HepG2 (cell line): Measurements from ENCODE around the gene ANTXR1. TPM values are rescaled to one million over a fixed set of nuclear protein-coding genes. Genes with fewer than 3 reads are reported as not detected.

Experiments
- BRCA1 ChIP-seq: sonication (generic); formaldehyde crosslinking; IDR thresholded peaks from 2 replicates; pipeline ENCODE4 v1.4.0; 2020; ENCODE audit warnings: missing genetic modification reagents
- E2F2 ChIP-seq: sonication (generic); formaldehyde crosslinking; IDR thresholded peaks from 2 replicates; pipeline ENCODE4 v1.4.0; 2020; ENCODE audit warnings: missing genetic modification reagents, borderline replicate concordance
- ETV5 ChIP-seq: IDR thresholded peaks from 2 replicates; pipeline ENCODE4 v1.6.1; 2018; ENCODE audit warnings: missing biosample characterization, missing genetic modification reagents, inconsistent platforms, borderline replicate concordance
- FIP1L1 ChIP-seq: fragments of 200-400 bp; formaldehyde crosslinking; IDR thresholded peaks from 2 replicates; pipeline ENCODE4 v1.6.1; 2018; ENCODE audit warnings: low read depth, mild to moderate bottlenecking, low read length, moderate library complexity, borderline replicate concordance; ENCODE audit not compliant: insufficient read depth
- GABPA ChIP-seq, 2 experiments: IDR thresholded peaks; 2 replicates each; pipeline ENCODE4 v1.6.1; 2011 to 2016; ENCODE audit warnings: low read depth in 2 of 2, low read length in 1 of 2, missing biosample characterization in 1 of 2, missing genetic modification characterization in 1 of 2
- GFI1 ChIP-seq: sonication (generic); formaldehyde crosslinking; IDR thresholded peaks from 2 replicates; pipeline ENCODE4 v1.5.0; 2020; ENCODE audit warnings: missing genetic modification reagents, mild to moderate bottlenecking, borderline replicate concordance
- GTF3A ChIP-seq: sonication (generic); formaldehyde crosslinking; conservative IDR thresholded peaks from 2 replicates; pipeline ENCODE4 v1.4.0; 2020; ENCODE audit warnings: mild to moderate bottlenecking, missing genetic modification reagents
- HOXA5 ChIP-seq: sonication (generic); formaldehyde crosslinking; IDR thresholded peaks from 2 replicates; pipeline ENCODE4 v1.4.0; 2020; ENCODE audit warnings: missing genetic modification reagents
- MYC ChIP-seq: sonication (generic); formaldehyde crosslinking; IDR thresholded peaks from 2 replicates; pipeline ENCODE4 v1.9.0; 2021; ENCODE audit warnings: missing genetic modification reagents, borderline replicate concordance
- NR2F1 ChIP-seq, 2 experiments: fragments of 450-650 bp in 1 of 2; formaldehyde crosslinking in 1 of 2; IDR thresholded peaks; 2 replicates each; pipeline versions ENCODE4 v1.5.0 to v1.6.1; 2016 to 2020; ENCODE audit warnings: mild to moderate bottlenecking in 1 of 2, missing compliant biosample characterization in 1 of 2, missing genetic modification reagents in 1 of 2, moderate library complexity in 1 of 2
- PITX1 ChIP-seq: sonication (generic); formaldehyde crosslinking; IDR thresholded peaks from 2 replicates; pipeline ENCODE4 v1.5.1; 2020; ENCODE audit warnings: mild to moderate bottlenecking, missing genetic modification reagents
- RFXANK ChIP-seq: IDR thresholded peaks from 2 replicates; pipeline ENCODE4 v1.6.1; 2016
- RXRA ChIP-seq: sonication (generic); formaldehyde crosslinking; IDR thresholded peaks from 2 replicates; pipeline ENCODE4 v1.5.1; 2020; ENCODE audit warnings: missing genetic modification reagents
- SIX4 ChIP-seq: sonication (generic); formaldehyde crosslinking; IDR thresholded peaks from 2 replicates; pipeline ENCODE4 v1.4.0; 2020; ENCODE audit warnings: missing genetic modification reagents
- TP53 ChIP-seq: sonication (generic); formaldehyde crosslinking; conservative IDR thresholded peaks from 2 replicates; pipeline ENCODE4 v1.4.0; 2020; ENCODE audit warnings: missing genetic modification reagents
- ZBTB7A ChIP-seq: sonication (generic); formaldehyde crosslinking; IDR thresholded peaks from 2 replicates; pipeline ENCODE4 v1.8.0; 2022; ENCODE audit warnings: mild to moderate bottlenecking, missing genetic modification reagents
- ZBTB7B ChIP-seq: sonication (generic); formaldehyde crosslinking; IDR thresholded peaks from 2 replicates; pipeline ENCODE4 v1.4.0; 2020; ENCODE audit warnings: missing genetic modification reagents
- ZGPAT ChIP-seq: IDR thresholded peaks from 2 replicates; pipeline ENCODE4 v1.6.1; 2016; ENCODE audit warnings: mild to moderate bottlenecking
- ZMAT3 ChIP-seq: sonication (generic); formaldehyde crosslinking; conservative IDR thresholded peaks from 2 replicates; pipeline ENCODE4 v1.7.0; 2021; ENCODE audit warnings: missing genetic modification reagents
- ZNF24 ChIP-seq: fragments of 450-650 bp; IDR thresholded peaks from 2 replicates; pipeline ENCODE4 v1.6.1; 2017; ENCODE audit warnings: antibody characterized with exemption, mild to moderate bottlenecking
- ZNF264 ChIP-seq: sonication (generic); formaldehyde crosslinking; IDR thresholded peaks from 2 replicates; pipeline ENCODE4 v1.4.0; 2020; ENCODE audit warnings: missing genetic modification reagents
- ZNF564 ChIP-seq: sonication (generic); formaldehyde crosslinking; IDR thresholded peaks from 2 replicates; pipeline ENCODE4 v1.8.1; 2023; ENCODE audit warnings: mild to moderate bottlenecking, missing genetic modification reagents
- ZSCAN30 ChIP-seq: sonication (generic); formaldehyde crosslinking; IDR thresholded peaks from 2 replicates; pipeline ENCODE4 v1.5.0; 2020; ENCODE audit warnings: mild to moderate bottlenecking, missing genetic modification reagents
- ZSCAN9 ChIP-seq: IDR thresholded peaks from 2 replicates; pipeline ENCODE4 v1.6.1; 2016; ENCODE audit warnings: borderline replicate concordance
- polyA plus RNA-seq, 8 experiments: library from polyadenylated mRNA; depleted of rRNA in 3 of 8; stranded (reverse) in 7 of 8; unstranded in 1 of 8; fragments of >200 nt; fragmentation: Illumina TruSeq in 4 of 8; extraction: Trizol in 4 of 8; gene quantifications; 2 replicates each; pipeline versions ENCODE4 v1.2.1 to v1.2.3, GENCODE V29; 2011 to 2016; ENCODE audit warnings: low read depth in 4 of 8, missing spikeins in 1 of 8, mixed read lengths in 1 of 8; ENCODE audit not compliant: insufficient read depth in 1 of 8
- total RNA-seq, 5 experiments: library from RNA; depleted of rRNA; stranded (reverse); fragments of >200 nt; fragmentation: Illumina TruSeq; extraction: Trizol; gene quantifications; 2 replicates each; pipeline ENCODE4 v1.2.3, GENCODE V29; 2016; ENCODE audit warnings: low read depth in 1 of 5
- TF ChIP-seq, protein P1 (sequence below): sonication (generic); formaldehyde crosslinking; IDR thresholded peaks from 2 replicates; pipeline ENCODE4 v1.5.0; 2020; ENCODE audit warnings: mild to moderate bottlenecking, missing genetic modification reagents, moderate library complexity

Gene ANTXR1
- total and polyA plus RNA-seq, 2 of the 13 experiments (the other 11 are each of a cell fraction or from before 2014, with no cell fraction given), result 4.5 to 12.7 TPM

GRCh38 chr2:69013142-69013839 is at the start of gene ANTXR1 (continued):
- TF ChIP-seq SIX4 (CRISPR knock-in tag) (peak; percentile 83; the same call in 1 of the 2 replicates), ZSCAN9 (CRISPR knock-in tag) (no peak), ZMAT3 (CRISPR knock-in tag) (no peak), FIP1L1 (no peak), TP53 (CRISPR knock-in tag) (no peak), ZNF24 (no peak), RXRA (CRISPR knock-in tag) (peak; percentile 93), PITX1 (0 out of 2 replicates have a peak, but pooled peaks have one; percentile 48), ZBTB7A (CRISPR knock-in tag) (no peak), ZBTB7B (CRISPR knock-in tag) (no peak), NR2F1 (CRISPR knock-in tag; IDR thresholded peaks at IDR 0.05) (no peak), ZGPAT (CRISPR knock-in tag) (peak; percentile 38; the same call in 1 of the 2 replicates), MYC (CRISPR knock-in tag) (peak; percentile 32; the same call in 1 of the 2 replicates), RFXANK (CRISPR knock-in tag) (no peak), ZSCAN30 (CRISPR knock-in tag) (peak; percentile 65; the same call in 1 of the 2 replicates), BRCA1 (CRISPR knock-in tag) (no peak), GFI1 (no peak), GTF3A (CRISPR knock-in tag) (no peak), ETV5 (CRISPR knock-in tag) (0 out of 2 replicates have a peak, but pooled peaks have one; percentile 31), GABPA (IDR thresholded peaks at IDR 0.05; ENCODE audit: low read depth, low read length) (peak; percentile 63), GABPA (CRISPR knock-in tag; IDR thresholded peaks at IDR 0.05; ENCODE audit: low read depth) (peak; percentile 90), E2F2 (CRISPR knock-in tag) (no peak), HOXA5 (CRISPR knock-in tag) (no peak), ZNF264 (CRISPR knock-in tag) (no peak), ZNF564 (CRISPR knock-in tag) (0 out of 2 replicates have a peak, but pooled peaks have one; percentile 38)
- TF ChIP-seq, protein P1, sequence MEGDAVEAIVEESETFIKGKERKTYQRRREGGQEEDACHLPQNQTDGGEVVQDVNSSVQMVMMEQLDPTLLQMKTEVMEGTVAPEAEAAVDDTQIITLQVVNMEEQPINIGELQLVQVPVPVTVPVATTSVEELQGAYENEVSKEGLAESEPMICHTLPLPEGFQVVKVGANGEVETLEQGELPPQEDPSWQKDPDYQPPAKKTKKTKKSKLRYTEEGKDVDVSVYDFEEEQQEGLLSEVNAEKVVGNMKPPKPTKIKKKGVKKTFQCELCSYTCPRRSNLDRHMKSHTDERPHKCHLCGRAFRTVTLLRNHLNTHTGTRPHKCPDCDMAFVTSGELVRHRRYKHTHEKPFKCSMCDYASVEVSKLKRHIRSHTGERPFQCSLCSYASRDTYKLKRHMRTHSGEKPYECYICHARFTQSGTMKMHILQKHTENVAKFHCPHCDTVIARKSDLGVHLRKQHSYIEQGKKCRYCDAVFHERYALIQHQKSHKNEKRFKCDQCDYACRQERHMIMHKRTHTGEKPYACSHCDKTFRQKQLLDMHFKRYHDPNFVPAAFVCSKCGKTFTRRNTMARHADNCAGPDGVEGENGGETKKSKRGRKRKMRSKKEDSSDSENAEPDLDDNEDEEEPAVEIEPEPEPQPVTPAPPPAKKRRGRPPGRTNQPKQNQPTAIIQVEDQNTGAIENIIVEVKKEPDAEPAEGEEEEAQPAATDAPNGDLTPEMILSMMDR (CRISPR knock-in tag), result peak; percentile 43
